GM18526 (cell line): ENCODE data around the gene NSFL1C.

Source experiments
- POLR2A ChIP-seq: IDR thresholded peaks from 3 replicates; pipeline ENCODE4 v1.6.1; 2011; ENCODE audit not compliant: insufficient read length; ENCODE audit errors: extremely low read depth

Gene NSFL1C

DNA sequence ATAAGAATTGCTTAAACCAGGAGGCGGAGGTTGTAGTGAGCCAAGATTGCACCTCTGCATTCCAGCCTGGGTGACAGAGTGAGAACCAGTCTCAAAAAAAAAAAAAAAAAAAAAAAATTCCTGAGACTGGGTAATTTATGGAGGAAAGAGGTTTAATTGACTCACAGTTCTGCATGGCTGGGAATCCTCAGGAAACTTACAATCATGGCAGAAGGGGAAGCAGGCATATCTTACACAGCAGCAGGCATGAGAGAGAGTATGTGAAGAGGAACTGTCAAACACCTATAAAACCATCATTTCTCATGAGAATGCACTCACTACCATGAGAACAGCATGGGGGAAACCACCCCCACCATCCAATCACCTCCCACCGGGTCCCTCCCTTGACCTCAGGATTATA is 72.0 kb downstream of the NSFL1C start:
- no peak for TF ChIP-seq POLR2A

DNA sequence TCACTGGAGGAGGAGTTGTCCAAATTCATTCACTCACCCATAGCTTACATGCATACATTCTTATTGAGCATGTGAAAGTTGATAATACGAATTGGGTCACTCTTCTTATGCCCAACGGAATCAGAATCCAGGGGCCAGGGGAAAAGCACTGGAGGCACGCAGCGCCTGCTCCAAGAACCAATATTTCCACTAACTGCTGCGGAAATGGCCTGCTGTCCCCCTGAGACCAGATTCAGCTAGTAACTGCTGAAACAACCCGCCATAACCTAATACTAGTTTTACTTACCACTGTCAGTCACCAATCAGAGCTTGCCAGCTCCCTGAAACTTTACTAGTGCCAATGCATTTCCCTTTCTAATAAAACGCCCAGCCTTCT is 73.2 kb downstream of the NSFL1C start:
- no peak for TF ChIP-seq POLR2A

DNA sequence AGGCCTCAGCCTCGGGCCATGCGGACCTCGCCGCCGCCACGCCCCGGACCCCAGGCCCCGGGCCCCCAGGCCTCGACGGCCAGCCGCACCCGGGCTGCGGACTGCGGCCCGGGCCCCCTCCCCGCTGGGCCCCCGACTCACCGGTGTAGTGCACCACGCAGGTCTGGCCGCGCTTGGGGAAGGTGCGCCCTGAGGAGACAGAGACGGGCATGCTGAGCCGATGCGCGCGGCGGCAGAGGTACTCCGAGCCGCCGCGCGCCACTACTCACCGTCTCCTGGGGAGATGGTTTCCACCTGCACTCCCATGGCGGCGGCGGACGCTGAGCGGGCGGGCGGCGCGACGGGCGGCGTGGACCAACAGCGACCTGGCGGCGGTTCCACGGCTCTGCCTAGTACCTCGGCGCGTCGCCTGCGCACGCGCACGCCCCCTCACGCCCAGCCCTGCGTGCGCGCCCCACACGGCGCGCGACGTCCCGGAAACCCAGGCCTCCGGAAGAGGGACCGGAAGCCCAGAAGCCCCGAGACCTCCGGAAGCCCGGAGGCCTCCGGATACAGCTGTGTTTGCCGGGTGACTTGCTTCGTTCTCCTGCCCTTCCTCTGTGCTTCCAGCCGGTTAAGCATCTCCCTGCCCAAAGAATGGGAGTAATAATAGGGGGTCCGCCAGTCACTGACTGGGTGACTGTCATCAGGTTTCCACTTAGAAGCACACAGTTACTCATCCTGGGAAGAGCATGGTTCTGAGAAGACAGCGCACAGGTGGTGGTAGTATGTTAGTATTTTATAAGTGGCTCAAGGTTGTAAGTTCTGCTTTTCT is 73.7 kb downstream of the NSFL1C start, which contains the start of gene FKBP1A:
TSS of gene FKBP1A (minus strand) at position 362 of the 814 bp plus-strand sequence. CDS start at position 306, 56 bp downstream.
- TF ChIP-seq POLR2A = peak; percentile 79

DNA sequence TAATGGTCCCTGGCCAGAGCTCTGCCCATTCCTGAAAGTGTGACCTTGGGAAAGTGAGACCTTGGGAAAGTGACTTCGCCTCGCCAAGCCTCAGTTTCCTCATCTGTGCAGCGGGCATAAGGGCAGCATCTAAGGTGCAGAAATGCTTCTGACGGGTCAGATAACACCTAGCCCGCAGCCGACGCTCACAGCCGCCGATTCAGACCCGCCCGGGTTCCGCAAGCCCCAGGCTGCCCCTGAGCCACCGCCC is 74.3 kb downstream of the NSFL1C start:
- no peak for TF ChIP-seq POLR2A
